Duodenal mucosa (tissue), 2 donors: Measurements from ENCODE around the gene DNM1L.

Source experiments
- H3K27ac ChIP-seq: one replicate; pipeline ENCODE4 v1.7.0; 2013; ENCODE audit warnings: low read depth, low read length
- H3K27me3 ChIP-seq, 2 donors: one replicate each; pipeline ENCODE4 v1.7.0; 2013; ENCODE audit warnings: low read length in 2 of 2, control low read depth in 1 of 2; ENCODE audit not compliant: insufficient read depth in 2 of 2, control insufficient read depth in 1 of 2
- H3K36me3 ChIP-seq, 2 donors: one replicate each; pipeline ENCODE4 v1.7.0; 2013; ENCODE audit warnings: low read length in 2 of 2, control low read depth in 1 of 2; ENCODE audit not compliant: insufficient read depth in 2 of 2, control insufficient read depth in 1 of 2
- H3K4me1 ChIP-seq, 2 donors: one replicate each; pipeline ENCODE4 v1.7.0; 2013; ENCODE audit warnings: low read length in 2 of 2, control low read depth in 1 of 2; ENCODE audit not compliant: insufficient read depth in 2 of 2, control insufficient read depth in 1 of 2
- H3K4me3 ChIP-seq, 2 donors: one replicate each; pipeline ENCODE4 v1.7.0; 2013; ENCODE audit warnings: low read length in 2 of 2, low read depth in 1 of 2
- H3K9ac ChIP-seq, 2 donors: one replicate each; pipeline ENCODE4 v1.7.0; 2013; ENCODE audit warnings: low read length in 2 of 2, low read depth in 1 of 2
- H3K9me3 ChIP-seq, 2 donors: one replicate each; pipeline ENCODE4 v1.7.0; 2013; ENCODE audit warnings: low read length in 2 of 2, control low read depth in 1 of 2; ENCODE audit not compliant: control insufficient read depth in 1 of 2

DNM1L gene

DNA sequence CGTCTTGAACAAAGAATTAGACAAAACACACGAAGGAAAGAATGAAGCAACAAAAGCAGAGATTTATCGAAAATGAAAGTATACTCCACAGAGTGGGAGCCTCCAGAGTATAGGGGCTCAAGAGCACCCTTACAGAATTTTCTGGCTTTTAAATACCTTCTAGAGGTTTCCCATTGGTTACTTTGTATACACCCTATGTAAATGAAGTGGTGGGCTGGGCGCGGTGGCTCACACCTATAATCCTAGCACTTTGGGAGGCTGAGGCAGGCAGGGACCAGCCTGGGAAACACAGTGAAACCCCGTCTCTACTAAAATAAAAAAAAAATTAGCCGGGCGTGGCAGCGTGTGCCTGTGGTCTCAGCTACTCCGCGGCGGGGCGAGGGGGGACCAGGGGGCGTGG is 13.1 kb upstream of the DNM1L start:
- Histone ChIP-seq H3K4me3 (no peak overlapping the region), H3K9ac (no peak overlapping the region), H3K4me1 (no peaks in the 10 kb centered on the region), H3K36me3 (no peaks in the 10 kb centered on the region), H3K9me3 (peaks cover 0 to 6% of the 10 kb centered on the region in 2 donors), H3K27me3 (no peaks in the 10 kb centered on the region), H3K27ac (no peak overlapping the region)

GRCh38 chr12:32669584-32669983 is 9.5 kb upstream of the DNM1L start:
- no peak overlapping the region for H3K4me3 ChIP-seq
- H3K27me3 ChIP-seq: no peaks in the 10 kb centered on the region
- peaks cover 0 to 6% of the 10 kb centered on the region in 2 donors for H3K9me3 ChIP-seq
- no peak overlapping the region for H3K9ac ChIP-seq
- no peak overlapping the region for H3K27ac ChIP-seq
- no peaks in the 10 kb centered on the region for H3K4me1 ChIP-seq
- H3K36me3 ChIP-seq: no peaks in the 10 kb centered on the region

DNA sequence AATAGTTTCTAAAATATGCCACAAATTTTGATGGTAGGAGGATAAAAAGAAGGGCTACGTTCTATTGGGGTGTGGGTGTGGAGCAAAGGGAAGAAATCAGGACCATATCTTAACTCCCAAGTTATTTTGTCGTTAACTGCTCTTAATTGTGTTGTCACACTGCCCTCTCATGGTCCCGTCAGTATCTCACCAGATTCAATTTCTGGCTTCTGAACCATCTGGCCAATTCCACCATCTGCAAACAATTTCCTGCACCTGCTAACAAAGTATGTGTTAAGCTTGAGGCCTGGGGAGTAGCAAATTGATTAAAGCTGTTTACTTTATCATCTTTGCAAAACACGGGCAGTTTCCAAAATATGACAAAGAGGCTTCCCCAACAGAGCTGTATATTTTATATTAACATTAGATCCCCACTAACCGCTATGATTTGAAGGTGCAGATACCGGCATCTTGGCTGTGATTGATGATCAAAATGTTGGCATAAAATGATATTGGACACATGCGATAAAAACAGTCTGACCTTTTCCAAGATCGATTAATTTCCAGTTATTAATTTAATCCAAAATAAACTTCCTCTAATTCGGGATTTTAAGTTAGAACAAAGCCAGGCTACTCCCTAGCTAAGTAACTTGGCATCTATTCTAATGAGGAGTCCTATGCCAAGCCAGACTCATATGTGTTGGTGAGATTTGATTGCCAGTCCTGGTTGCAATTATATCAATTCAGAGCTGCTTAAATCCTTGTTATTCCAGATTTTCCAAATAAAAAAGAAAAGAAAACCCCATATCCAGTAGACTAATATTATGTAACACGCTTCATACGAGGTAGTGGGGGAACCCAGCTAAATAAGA is 6.9 kb upstream of the DNM1L start:
- peaks cover 0 to 6% of the 10 kb centered on the region in 2 donors for H3K9me3 ChIP-seq
- no peaks in the 10 kb centered on the region for H3K27me3 ChIP-seq
- H3K9ac ChIP-seq: no peak overlapping the region
- H3K36me3 ChIP-seq: no peaks in the 10 kb centered on the region
- no peak overlapping the region for H3K27ac ChIP-seq
- no peaks in the 10 kb centered on the region for H3K4me1 ChIP-seq
- no peak overlapping the region for H3K4me3 ChIP-seq

DNA sequence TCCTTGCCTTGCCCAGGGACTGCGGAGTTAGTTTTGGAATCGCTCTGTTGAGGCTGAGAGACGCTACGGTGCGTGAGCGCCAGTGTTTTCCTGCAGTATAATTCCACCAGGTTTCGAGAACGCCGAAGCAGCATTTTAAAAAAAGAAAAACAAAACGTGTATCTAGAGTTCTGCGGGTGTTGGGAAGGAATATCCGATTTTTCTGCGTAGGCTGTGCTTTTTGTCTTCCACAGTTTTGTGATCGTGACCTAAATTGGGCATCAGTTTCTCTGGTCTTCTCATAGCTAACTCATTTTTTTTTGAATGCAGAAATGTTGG is 778 bp downstream of the DNM1L start:
- Histone ChIP-seq H3K27ac (peak overlapping the region; percentile 87), H3K9ac (peak overlapping the region; percentile 95 to 98), H3K4me1 (peaks cover 2 to 11% of the 10 kb centered on the region in 2 donors), H3K4me3 (peak overlapping the region; percentile 96), H3K36me3 (no peaks in the 10 kb centered on the region), H3K9me3 (no peaks in the 10 kb centered on the region), H3K27me3 (no peaks in the 10 kb centered on the region)

DNA sequence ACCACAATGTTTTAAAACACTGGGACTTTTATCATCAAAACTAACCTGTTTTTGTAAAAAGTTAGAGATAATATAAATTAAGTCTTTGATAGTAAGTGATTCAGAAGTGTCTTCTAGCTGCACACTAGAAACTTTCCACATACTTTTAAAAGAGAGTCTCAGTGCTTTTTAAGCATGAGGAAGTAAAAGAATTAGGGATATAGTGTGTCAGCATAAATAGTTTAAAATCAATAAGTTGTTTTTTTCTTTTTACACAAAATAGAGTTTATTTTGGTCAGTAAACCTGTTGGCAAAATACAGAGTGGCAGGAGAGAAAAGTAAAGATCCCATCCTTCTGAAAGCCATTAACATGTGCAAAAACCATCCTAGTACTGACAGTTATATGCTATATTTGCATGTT is 1.7 kb downstream of the DNM1L start:
- Histone ChIP-seq H3K27ac (no peak overlapping the region), H3K9ac (peak overlapping the region in 1 of 2 donors; percentile 95), H3K4me3 (peak overlapping the region in 1 of 2 donors; percentile 96), H3K4me1 (peaks cover 2 to 11% of the 10 kb centered on the region in 2 donors), H3K36me3 (no peaks in the 10 kb centered on the region), H3K27me3 (no peaks in the 10 kb centered on the region), H3K9me3 (no peaks in the 10 kb centered on the region)

GRCh38 chr12:32681272-32681671 is 2.2 kb downstream of the DNM1L start:
- Histone ChIP-seq H3K27me3 (no peaks in the 10 kb centered on the region), H3K9me3 (no peaks in the 10 kb centered on the region), H3K4me3 (no peak overlapping the region), H3K4me1 (peaks cover 2 to 11% of the 10 kb centered on the region in 2 donors), H3K9ac (no peak overlapping the region), H3K27ac (no peak overlapping the region), H3K36me3 (no peaks in the 10 kb centered on the region)

- H3K4me3 ChIP-seq: no peak overlapping the region
Observed at GRCh38 chr12:32686340-32686739, 7.2 kb downstream of the DNM1L start.

GRCh38 chr12:32688786-32689185 is 9.7 kb downstream of the DNM1L start:
- no peaks in the 10 kb centered on the region for H3K4me1 ChIP-seq
- H3K27ac ChIP-seq: no peak overlapping the region
- no peaks in the 10 kb centered on the region for H3K9me3 ChIP-seq
- H3K27me3 ChIP-seq: no peaks in the 10 kb centered on the region
- peaks cover 0 to 2% of the 10 kb centered on the region in 2 donors for H3K36me3 ChIP-seq
- H3K9ac ChIP-seq: no peak overlapping the region
- no peak overlapping the region for H3K4me3 ChIP-seq

More at GRCh38 chr12:32686340-32686739, 7.2 kb downstream of the DNM1L start:
- no peaks in the 10 kb centered on the region for H3K36me3 ChIP-seq
- H3K27me3 ChIP-seq: no peaks in the 10 kb centered on the region
- no peak overlapping the region for H3K27ac ChIP-seq
- H3K4me1 ChIP-seq: no peaks in the 10 kb centered on the region
- H3K9me3 ChIP-seq: no peaks in the 10 kb centered on the region
- H3K9ac ChIP-seq: no peak overlapping the region

DNA sequence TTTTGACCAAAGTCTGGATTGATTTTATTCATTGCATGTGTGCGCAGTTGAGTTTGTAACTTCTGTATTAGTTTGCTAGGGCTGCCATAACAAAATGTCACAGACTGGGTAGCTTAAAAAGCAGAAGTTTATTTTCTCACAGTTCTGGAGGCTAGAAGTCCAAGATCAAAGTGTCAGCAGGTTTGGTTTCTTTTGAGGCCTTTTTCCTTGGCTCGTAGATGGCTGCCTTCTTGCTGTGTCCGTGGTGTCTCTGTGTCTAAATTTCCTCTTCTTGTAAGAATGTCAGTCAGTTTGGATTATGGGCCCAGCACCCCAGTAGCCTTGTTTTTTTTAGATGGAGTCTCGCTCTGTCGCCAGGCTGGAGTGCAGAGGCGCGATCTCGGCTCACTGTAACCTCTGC is 11.8 kb downstream of the DNM1L start:
- H3K4me3 ChIP-seq: no peak overlapping the region
- H3K9ac ChIP-seq: no peak overlapping the region
- no peak overlapping the region for H3K27ac ChIP-seq
- no peaks in the 10 kb centered on the region for H3K27me3 ChIP-seq
- H3K36me3 ChIP-seq: peaks cover 0 to 5% of the 10 kb centered on the region in 2 donors
- no peaks in the 10 kb centered on the region for H3K4me1 ChIP-seq
- no peaks in the 10 kb centered on the region for H3K9me3 ChIP-seq

GRCh38 chr12:32692358-32692757 is 13.3 kb downstream of the DNM1L start:
- Histone ChIP-seq H3K36me3 (peaks cover 0 to 5% of the 10 kb centered on the region in 2 donors), H3K27me3 (no peaks in the 10 kb centered on the region), H3K4me3 (no peak overlapping the region), H3K27ac (no peak overlapping the region), H3K9ac (no peak overlapping the region), H3K4me1 (no peaks in the 10 kb centered on the region), H3K9me3 (no peaks in the 10 kb centered on the region)
